Keratinocyte (primary cell): Measurements from ENCODE around the gene CLEC7A. TPM values are rescaled to one million over a fixed set of nuclear protein-coding genes. Genes with fewer than 3 reads are reported as not detected.

Source experiments
- DNase-seq: peaks from one replicate; pipeline ENCODE4 v3.0.0-alpha.2; 2011; ENCODE audit warnings: low read depth, missing footprints, low spot score
- FAIRE-seq: peaks from 2 replicates; lab custom pipeline; 2011; peaks lifted over from hg19 to GRCh38; lab: Jason Lieb, UNC
- H2AFZ ChIP-seq: 2 replicates; pipeline ENCODE4 v1.6.0; 2012; ENCODE audit warnings: low read length, control low read depth, inconsistent platforms; ENCODE audit not compliant: control insufficient read depth
- H3K27ac ChIP-seq: 2 replicates; pipeline ENCODE4 v1.5.1; 2011; ENCODE audit warnings: low read length; ENCODE audit not compliant: control insufficient read depth, insufficient read depth
- H3K27me3 ChIP-seq: 3 replicates; pipeline ENCODE4 v1.6.0; 2011; ENCODE audit warnings: low read length; ENCODE audit not compliant: control insufficient read depth, insufficient read depth; ENCODE audit errors: extremely low read depth
- H3K36me3 ChIP-seq, 2 experiments: 2 replicates in 1 of 2; 3 replicates in 1 of 2; pipeline ENCODE4 v1.5.1; 2011; ENCODE audit warnings: low read length in 2 of 2, mild to moderate bottlenecking in 1 of 2; ENCODE audit not compliant: control insufficient read depth in 2 of 2, insufficient read depth in 2 of 2; ENCODE audit errors: extremely low read depth in 1 of 2
- H3K4me1 ChIP-seq: 3 replicates; pipeline ENCODE4 v1.5.1; 2011; ENCODE audit warnings: low read length; ENCODE audit not compliant: control insufficient read depth, insufficient read depth; ENCODE audit errors: extremely low read depth
- H3K4me2 ChIP-seq: 3 replicates; pipeline ENCODE4 v1.6.0; 2011; ENCODE audit warnings: low read depth, low read length; ENCODE audit not compliant: control insufficient read depth, insufficient read depth; ENCODE audit errors: extremely low read depth
- H3K4me3 ChIP-seq, 3 experiments: fragments of 200-600 bp in 1 of 3; sonication (generic) in 1 of 3; 2 replicates in 2 of 3; 3 replicates in 1 of 3; pipeline ENCODE4 v1.5.1; 2011 to 2016; ENCODE audit warnings: low read length in 3 of 3, mild to moderate bottlenecking in 3 of 3, control low read depth in 2 of 3, inconsistent platforms in 1 of 3, low read depth in 1 of 3, mixed read lengths in 1 of 3, mixed run types in 1 of 3, moderate library complexity in 1 of 3; ENCODE audit not compliant: control insufficient read depth in 2 of 3, insufficient read depth in 2 of 3; ENCODE audit errors: extremely low read depth in 1 of 3
- H3K79me2 ChIP-seq: 2 replicates; pipeline ENCODE4 v1.6.0; 2012; ENCODE audit warnings: low read length; ENCODE audit not compliant: control insufficient read depth, insufficient read depth
- H3K9ac ChIP-seq: 3 replicates; pipeline ENCODE4 v1.6.0; 2011; ENCODE audit warnings: low read length; ENCODE audit not compliant: control insufficient read depth, insufficient read depth; ENCODE audit errors: extremely low read depth
- H3K9me1 ChIP-seq: 3 replicates; pipeline ENCODE4 v1.6.0; 2011; ENCODE audit warnings: low read length; ENCODE audit not compliant: control insufficient read depth, insufficient read depth; ENCODE audit errors: extremely low read depth
- H3K9me3 ChIP-seq: 2 replicates; pipeline ENCODE4 v1.5.1; 2012; ENCODE audit warnings: low read depth, low read length; ENCODE audit not compliant: control insufficient read depth
- H4K20me1 ChIP-seq: 3 replicates; pipeline ENCODE4 v1.6.0; 2011; ENCODE audit warnings: low read length; ENCODE audit not compliant: control insufficient read depth, insufficient read depth; ENCODE audit errors: extremely low read depth
- EZH2 ChIP-seq: IDR thresholded peaks from one replicate; pipeline ENCODE4 v1.6.1; 2012; ENCODE audit warnings: inconsistent platforms, mild to moderate bottlenecking, low read length, moderate library complexity
- dilution Hi-C: fragments of 300-500 bp; cut with MboI; formaldehyde crosslinking; loops from one replicate; pipeline ENCODE4 v1.7.0; 2020; ENCODE audit warnings: low sequenced_read_pairs; ENCODE audit not compliant: extremely low pct_ligation_motif_present
- polyA plus RNA-seq, 5 experiments: library from polyadenylated mRNA; depleted of rRNA in 3 of 5; stranded (reverse) in 3 of 5; stranded (forward) in 1 of 5; unstranded in 1 of 5; fragments of >200 nt; gene quantifications; 1 replicate in 1 of 5; 2 replicates in 3 of 5; 3 replicates in 1 of 5; pipeline versions ENCODE4 v1.2.1 to v1.2.3, GENCODE V29; 2011 to 2012; ENCODE audit warnings: missing spikeins in 2 of 5, low read depth in 1 of 5, low replicate concordance in 1 of 5
- TF ChIP-seq, protein P1 (sequence below), 3 experiments: IDR thresholded peaks in 1 of 3; conservative IDR thresholded peaks in 1 of 3; optimal IDR thresholded peaks in 1 of 3; 2 replicates in 2 of 3; 3 replicates in 1 of 3; pipeline versions ENCODE3 to v1.5.1; 2011; ENCODE audit warnings: low read length in 3 of 3, mild to moderate bottlenecking in 3 of 3, moderate library complexity in 2 of 3, control low read depth in 1 of 3, inconsistent platforms in 1 of 3; ENCODE audit not compliant: insufficient read depth in 2 of 3; ENCODE audit errors: extremely low read depth in 1 of 3

The CLEC7A gene
- polyA plus RNA-seq, 1 donor (not counting 4 experiments of a cell fraction or from before 2014, with no cell fraction given): 0.62 TPM

DNA sequence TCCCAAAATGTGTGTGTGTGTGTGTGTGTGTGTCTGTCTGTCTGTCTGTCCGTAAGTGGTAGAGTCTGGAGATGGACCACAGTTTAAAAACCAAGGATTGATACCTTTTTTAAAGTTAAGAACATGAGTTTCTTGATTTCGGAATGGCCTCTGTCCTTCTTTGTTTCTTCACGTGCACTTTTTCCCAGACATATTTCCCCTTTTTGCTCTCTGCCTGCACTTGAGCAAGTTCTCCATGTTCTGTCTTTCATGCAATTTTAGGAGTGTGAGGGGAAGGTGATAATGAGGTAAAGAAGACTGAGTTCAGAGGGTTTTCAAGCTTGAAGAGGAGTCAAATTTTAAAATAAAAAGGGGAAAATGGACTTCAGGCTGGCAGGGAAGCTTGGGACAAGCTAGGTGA lies 29.3 kb upstream of the CLEC7A start:
- DNase-seq (no peak), FAIRE-seq (no peak)
- H3K27me3 ChIP-seq: no peaks in the 10 kb centered on the region
- H2AFZ ChIP-seq: no peak overlapping the region
- no peaks in the 10 kb centered on the region for H3K36me3 ChIP-seq
- H3K9me1 ChIP-seq: no peaks in the 10 kb centered on the region
- H4K20me1 ChIP-seq: no peaks in the 10 kb centered on the region
- dilution Hi-C loops: no loop called here
- no peak overlapping the region for H3K4me3 ChIP-seq
- peaks cover 5% of the 10 kb centered on the region for H3K4me1 ChIP-seq
- H3K9me3 ChIP-seq: no peaks in the 10 kb centered on the region
- H3K4me2 ChIP-seq: no peak overlapping the region
- no peak for TF ChIP-seq EZH2
- TF ChIP-seq, protein P1, sequence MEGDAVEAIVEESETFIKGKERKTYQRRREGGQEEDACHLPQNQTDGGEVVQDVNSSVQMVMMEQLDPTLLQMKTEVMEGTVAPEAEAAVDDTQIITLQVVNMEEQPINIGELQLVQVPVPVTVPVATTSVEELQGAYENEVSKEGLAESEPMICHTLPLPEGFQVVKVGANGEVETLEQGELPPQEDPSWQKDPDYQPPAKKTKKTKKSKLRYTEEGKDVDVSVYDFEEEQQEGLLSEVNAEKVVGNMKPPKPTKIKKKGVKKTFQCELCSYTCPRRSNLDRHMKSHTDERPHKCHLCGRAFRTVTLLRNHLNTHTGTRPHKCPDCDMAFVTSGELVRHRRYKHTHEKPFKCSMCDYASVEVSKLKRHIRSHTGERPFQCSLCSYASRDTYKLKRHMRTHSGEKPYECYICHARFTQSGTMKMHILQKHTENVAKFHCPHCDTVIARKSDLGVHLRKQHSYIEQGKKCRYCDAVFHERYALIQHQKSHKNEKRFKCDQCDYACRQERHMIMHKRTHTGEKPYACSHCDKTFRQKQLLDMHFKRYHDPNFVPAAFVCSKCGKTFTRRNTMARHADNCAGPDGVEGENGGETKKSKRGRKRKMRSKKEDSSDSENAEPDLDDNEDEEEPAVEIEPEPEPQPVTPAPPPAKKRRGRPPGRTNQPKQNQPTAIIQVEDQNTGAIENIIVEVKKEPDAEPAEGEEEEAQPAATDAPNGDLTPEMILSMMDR (optimal IDR thresholded peaks at IDR 0.05 in 1 of 3, IDR thresholded peaks at IDR 0.05 in 1 of 3, conservative IDR thresholded peaks at IDR 0.05 in 1 of 3; ENCODE audit: extremely low read depth in 1 of 3, insufficient read depth in 2 of 3, low read length in 3 of 3): no peak
- H3K79me2 ChIP-seq: no peaks in the 10 kb centered on the region
- no peak overlapping the region for H3K27ac ChIP-seq
- no peak overlapping the region for H3K9ac ChIP-seq

- no peak for DNase-seq
- Histone ChIP-seq H3K4me3 (no peak overlapping the region), H2AFZ (no peak overlapping the region), H3K4me1 (peaks cover 5% of the 10 kb centered on the region), H3K9ac (no peak overlapping the region), H3K36me3 (no peaks in the 10 kb centered on the region), H3K27me3 (no peaks in the 10 kb centered on the region), H3K9me1 (no peaks in the 10 kb centered on the region), H3K27ac (no peak overlapping the region), H3K79me2 (no peaks in the 10 kb centered on the region), H3K9me3 (no peaks in the 10 kb centered on the region), H3K4me2 (no peak overlapping the region), H4K20me1 (no peaks in the 10 kb centered on the region)
- dilution Hi-C loops: no loop called here
- no peak for FAIRE-seq
- TF ChIP-seq, protein P1 (optimal IDR thresholded peaks at IDR 0.05 in 1 of 3, IDR thresholded peaks at IDR 0.05 in 1 of 3, conservative IDR thresholded peaks at IDR 0.05 in 1 of 3; ENCODE audit: extremely low read depth in 1 of 3, insufficient read depth in 2 of 3, low read length in 3 of 3): no peak
- no peak for TF ChIP-seq EZH2
These were observed 28.4 kb upstream of the CLEC7A start for GRCh38 chr12:10158406-10158805.
